ENCODE data around the gene PLCXD3. TPM values are rescaled to one million over a fixed set of nuclear protein-coding genes. Genes with fewer than 3 reads are reported as not detected.

PLCXD3 gene
- total and polyA plus RNA-seq, 9 donors: 0.05 to 0.23 (median 0.09) TPM

DNA sequence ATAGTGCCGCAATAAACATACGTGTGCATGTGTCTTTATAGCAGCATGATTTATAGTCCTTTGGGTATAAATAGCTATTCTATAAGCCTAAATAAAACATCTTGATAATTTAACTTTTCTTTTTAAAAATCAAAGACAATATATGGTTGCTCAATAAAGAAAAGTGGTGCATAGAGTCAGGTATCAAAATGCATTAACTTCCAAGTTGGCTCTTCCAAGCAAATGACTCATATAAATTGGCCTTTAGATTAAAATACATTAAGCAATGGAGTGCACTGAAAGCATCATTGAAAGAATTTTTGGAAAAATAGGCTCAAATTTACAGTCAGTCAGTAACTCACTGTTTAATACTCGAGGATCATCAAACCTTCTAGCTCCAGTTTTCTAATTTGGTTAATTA is 106.6 kb downstream of the PLCXD3 start:
- Histone ChIP-seq H3K36me3 (ENCODE audit: control insufficient read depth, insufficient read depth, low read length) (no peaks in the 10 kb centered on the region), H3K27me3 (ENCODE audit: control insufficient read depth, insufficient read depth, low read length) (no peaks in the 10 kb centered on the region), H3K9me3 (replicated peaks; ENCODE audit: control insufficient read depth, low read depth, low read length) (peaks cover 3% of the 10 kb centered on the region), H3K4me1 (ENCODE audit: control insufficient read depth, insufficient read depth, low read length) (no peaks in the 10 kb centered on the region), H3K27ac (ENCODE audit: low read length) (no peak overlapping the region), H3K4me3 (ENCODE audit: low read length) (no peak overlapping the region)
- DNase-seq: no peak
- 80% methylated on average over 1 of the region's 3 CpGs for WGBS (ENCODE audit: insufficient coverage)

DNA sequence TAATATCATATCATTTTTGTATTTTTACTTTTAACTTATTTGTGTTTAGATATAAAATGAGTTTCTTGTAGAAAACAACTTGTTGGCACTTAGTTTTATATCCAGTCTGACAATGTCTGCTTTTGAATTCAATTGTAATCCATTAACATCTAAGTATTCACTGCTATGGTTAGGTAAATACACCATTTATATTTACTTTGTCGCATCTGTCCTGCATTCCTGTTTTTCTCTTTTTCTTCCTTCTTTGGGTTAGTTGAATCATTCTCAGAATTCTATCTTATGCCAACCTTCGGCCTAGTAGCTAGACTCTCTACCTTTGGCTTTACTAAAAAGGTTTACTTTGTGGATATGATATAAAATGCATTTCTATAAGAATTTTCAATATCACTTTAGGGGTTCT is 107.6 kb downstream of the PLCXD3 start:
- peaks cover 3% of the 10 kb centered on the region for H3K9me3 ChIP-seq (replicated peaks; ENCODE audit: control insufficient read depth, low read depth, low read length)
- no peak overlapping the region for H3K27ac ChIP-seq (ENCODE audit: low read length)
- no peak for DNase-seq
- no peaks in the 10 kb centered on the region for H3K27me3 ChIP-seq (ENCODE audit: control insufficient read depth, insufficient read depth, low read length)
- no peak overlapping the region for H3K4me3 ChIP-seq (ENCODE audit: low read length)
- WGBS (ENCODE audit: insufficient coverage): no CpG with 5 or more reads among the region's 2 CpGs
- no peaks in the 10 kb centered on the region for H3K4me1 ChIP-seq (ENCODE audit: control insufficient read depth, insufficient read depth, low read length)
- H3K36me3 ChIP-seq (ENCODE audit: control insufficient read depth, insufficient read depth, low read length): no peaks in the 10 kb centered on the region

DNA sequence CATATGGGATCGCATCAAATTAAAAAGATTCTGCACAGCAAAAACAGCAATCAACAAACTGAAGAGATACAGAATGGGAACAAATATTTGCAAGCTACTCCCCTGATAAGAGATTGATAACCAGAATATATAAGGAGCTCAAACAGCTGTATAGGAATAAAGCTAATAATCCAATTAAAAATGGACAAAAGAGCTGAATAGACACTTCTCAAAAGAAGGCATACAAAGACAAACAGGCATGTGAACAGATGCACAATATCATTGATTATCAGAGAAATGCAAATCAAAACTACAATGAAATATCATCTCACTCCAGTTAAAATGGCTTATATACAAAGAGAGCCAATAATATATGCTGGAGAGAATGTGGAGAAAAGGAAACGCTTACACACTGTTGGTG is 110.6 kb downstream of the PLCXD3 start:
- Histone ChIP-seq H3K4me1 (ENCODE audit: control insufficient read depth, insufficient read depth, low read length) (no peaks in the 10 kb centered on the region), H3K27ac (ENCODE audit: low read length) (no peak overlapping the region), H3K9me3 (replicated peaks; ENCODE audit: control insufficient read depth, low read depth, low read length) (peaks cover 7% of the 10 kb centered on the region), H3K36me3 (ENCODE audit: control insufficient read depth, insufficient read depth, low read length) (no peaks in the 10 kb centered on the region), H3K4me3 (ENCODE audit: low read length) (no peak overlapping the region), H3K27me3 (ENCODE audit: control insufficient read depth, insufficient read depth, low read length) (no peaks in the 10 kb centered on the region)
- no peak for DNase-seq
- WGBS (ENCODE audit: insufficient coverage): no CpG with 5 or more reads among the region's 2 CpGs

DNA sequence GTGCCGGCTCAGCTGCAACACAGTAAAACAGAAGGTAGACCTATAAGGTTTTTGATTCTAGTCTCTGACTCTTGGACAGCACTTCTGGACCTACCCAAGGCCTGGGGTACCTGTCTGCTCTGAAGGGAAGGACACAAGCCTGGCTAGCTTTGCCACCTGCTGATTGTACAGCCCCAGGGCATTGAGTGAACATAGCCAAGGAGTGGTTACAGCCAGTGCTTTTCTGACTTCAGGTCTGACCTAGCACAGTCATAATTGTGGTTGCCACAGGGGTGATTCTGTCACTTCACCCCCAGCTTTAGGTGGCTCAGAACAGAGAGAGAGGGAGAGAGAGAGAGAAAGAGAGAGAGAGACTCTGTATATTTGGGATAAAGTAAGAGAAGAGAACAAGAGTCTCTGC is 118.4 kb downstream of the PLCXD3 start:
- Histone ChIP-seq H3K27me3 (ENCODE audit: control insufficient read depth, insufficient read depth, low read length) (no peaks in the 10 kb centered on the region), H3K27ac (ENCODE audit: low read length) (no peak overlapping the region)
- WGBS (ENCODE audit: insufficient coverage): 80% methylated on average over 1 of the region's 1 CpG

DNA sequence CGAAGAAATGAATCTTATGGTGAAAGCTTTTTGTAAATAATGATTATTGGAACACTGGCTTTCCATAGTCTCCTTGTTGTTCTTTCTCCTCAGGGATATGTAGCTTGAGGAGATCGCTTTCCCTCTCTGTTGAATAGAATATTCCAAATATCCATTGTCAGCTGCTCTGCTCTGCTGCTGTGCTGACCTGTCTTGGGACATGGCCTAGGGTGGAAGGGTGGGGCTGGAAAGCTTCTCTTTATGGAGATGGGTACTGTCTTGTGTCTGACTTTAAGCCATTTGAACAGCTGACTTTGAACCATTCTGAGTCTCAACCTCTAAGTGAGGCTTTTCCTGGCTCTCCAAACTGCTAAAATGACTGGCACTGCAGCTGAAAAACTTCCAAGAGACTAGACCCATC is 135.8 kb downstream of the PLCXD3 start:
- H3K9me3 ChIP-seq (replicated peaks; ENCODE audit: control insufficient read depth, low read depth, low read length): no peaks in the 10 kb centered on the region

More for the DNA sequence above, 118.4 kb downstream of the PLCXD3 start:
- H3K4me3 ChIP-seq (ENCODE audit: low read length): no peak overlapping the region
- no peak for DNase-seq
- H3K4me1 ChIP-seq (ENCODE audit: control insufficient read depth, insufficient read depth, low read length): no peaks in the 10 kb centered on the region
- no peaks in the 10 kb centered on the region for H3K36me3 ChIP-seq (ENCODE audit: control insufficient read depth, insufficient read depth, low read length)
- H3K9me3 ChIP-seq (replicated peaks; ENCODE audit: control insufficient read depth, low read depth, low read length): peaks cover 2% of the 10 kb centered on the region

DNA sequence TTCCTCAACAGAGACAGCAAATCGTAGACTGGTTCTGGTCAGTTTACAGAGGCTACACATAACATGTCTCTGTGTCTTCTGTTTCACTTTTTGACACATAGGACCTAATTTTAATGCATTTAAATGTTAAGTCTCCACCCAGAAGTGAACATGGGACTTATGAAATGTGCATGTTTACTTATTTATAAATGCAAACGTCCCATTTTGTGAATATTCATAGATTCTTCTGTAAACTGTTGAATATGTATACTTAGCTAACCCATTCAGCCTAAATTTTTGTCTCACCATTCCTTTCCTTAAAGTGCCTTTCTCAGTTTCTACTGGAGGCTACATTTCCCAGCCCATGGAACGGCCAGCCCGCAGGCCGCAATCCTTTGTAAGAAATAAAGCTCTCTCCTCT is 137.2 kb downstream of the PLCXD3 start:
- Histone ChIP-seq H3K27me3 (ENCODE audit: control insufficient read depth, insufficient read depth, low read length) (no peaks in the 10 kb centered on the region), H3K36me3 (ENCODE audit: control insufficient read depth, insufficient read depth, low read length) (no peaks in the 10 kb centered on the region), H3K4me3 (ENCODE audit: low read length) (no peak overlapping the region), H3K27ac (ENCODE audit: low read length) (no peak overlapping the region), H3K4me1 (ENCODE audit: control insufficient read depth, insufficient read depth, low read length) (no peaks in the 10 kb centered on the region), H3K9me3 (replicated peaks; ENCODE audit: control insufficient read depth, low read depth, low read length) (no peaks in the 10 kb centered on the region)
- DNase-seq: no peak
- WGBS (ENCODE audit: insufficient coverage): 73% methylated on average over 3 of the region's 5 CpGs

More for the DNA sequence above, 135.8 kb downstream of the PLCXD3 start:
- Histone ChIP-seq H3K27me3 (ENCODE audit: control insufficient read depth, insufficient read depth, low read length) (no peaks in the 10 kb centered on the region), H3K4me3 (ENCODE audit: low read length) (no peak overlapping the region), H3K27ac (ENCODE audit: low read length) (no peak overlapping the region), H3K4me1 (ENCODE audit: control insufficient read depth, insufficient read depth, low read length) (no peaks in the 10 kb centered on the region), H3K36me3 (ENCODE audit: control insufficient read depth, insufficient read depth, low read length) (no peaks in the 10 kb centered on the region)
- DNase-seq: no peak
- no CpG with 5 or more reads among the region's 2 CpGs for WGBS (ENCODE audit: insufficient coverage)

DNA sequence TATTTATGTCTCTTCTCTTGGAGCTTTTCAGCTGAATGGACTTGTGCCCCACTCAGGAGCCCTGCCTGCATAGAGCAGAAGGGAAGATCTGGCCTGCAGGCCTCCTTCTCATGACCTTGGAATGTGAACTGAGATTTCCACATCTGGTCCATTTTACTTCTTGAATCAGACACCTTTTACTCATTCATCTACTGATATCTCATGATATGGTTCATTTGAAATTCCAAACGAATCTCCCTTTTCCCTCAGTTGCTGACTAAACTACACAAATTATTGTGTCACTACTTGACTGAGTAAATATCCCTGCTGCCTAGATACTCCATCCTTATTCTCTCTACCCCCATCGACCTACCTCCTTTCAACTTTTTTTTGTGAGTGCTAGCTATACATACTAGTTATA is 138.7 kb downstream of the PLCXD3 start:
- Histone ChIP-seq H3K27me3 (ENCODE audit: control insufficient read depth, insufficient read depth, low read length) (no peaks in the 10 kb centered on the region), H3K36me3 (ENCODE audit: control insufficient read depth, insufficient read depth, low read length) (no peaks in the 10 kb centered on the region), H3K4me1 (ENCODE audit: control insufficient read depth, insufficient read depth, low read length) (no peaks in the 10 kb centered on the region), H3K27ac (ENCODE audit: low read length) (no peak overlapping the region), H3K9me3 (replicated peaks; ENCODE audit: control insufficient read depth, low read depth, low read length) (no peaks in the 10 kb centered on the region), H3K4me3 (ENCODE audit: low read length) (no peak overlapping the region)
- WGBS (ENCODE audit: insufficient coverage): 86% methylated on average over 1 of the region's 2 CpGs
- DNase-seq: no peak

DNA sequence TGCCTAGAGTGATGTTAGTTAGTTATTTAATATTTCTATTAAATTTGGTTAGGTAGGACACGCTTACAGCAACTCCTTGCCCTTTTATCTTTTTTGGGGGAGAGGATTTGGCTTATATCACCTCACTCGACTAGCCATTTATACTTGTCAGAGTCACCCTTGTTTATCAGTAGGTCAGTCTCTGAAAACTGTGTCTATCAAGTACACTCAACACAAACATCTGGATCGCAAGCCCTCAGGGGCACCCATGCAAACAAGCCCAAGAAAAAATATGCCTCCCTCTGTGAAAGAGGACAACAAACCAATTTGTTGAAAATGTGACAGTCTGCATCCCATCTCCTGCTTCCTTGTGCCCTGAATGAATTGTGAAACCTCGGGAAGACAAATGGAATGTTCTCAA is 139.9 kb downstream of the PLCXD3 start:
- Histone ChIP-seq H3K4me3 (ENCODE audit: low read length) (no peak overlapping the region), H3K27me3 (ENCODE audit: control insufficient read depth, insufficient read depth, low read length) (no peaks in the 10 kb centered on the region), H3K9me3 (replicated peaks; ENCODE audit: control insufficient read depth, low read depth, low read length) (no peaks in the 10 kb centered on the region), H3K4me1 (ENCODE audit: control insufficient read depth, insufficient read depth, low read length) (no peaks in the 10 kb centered on the region), H3K36me3 (ENCODE audit: control insufficient read depth, insufficient read depth, low read length) (no peaks in the 10 kb centered on the region), H3K27ac (ENCODE audit: low read length) (no peak overlapping the region)
- WGBS (ENCODE audit: insufficient coverage): 67% methylated on average over 1 of the region's 4 CpGs
- no peak for DNase-seq

DNA sequence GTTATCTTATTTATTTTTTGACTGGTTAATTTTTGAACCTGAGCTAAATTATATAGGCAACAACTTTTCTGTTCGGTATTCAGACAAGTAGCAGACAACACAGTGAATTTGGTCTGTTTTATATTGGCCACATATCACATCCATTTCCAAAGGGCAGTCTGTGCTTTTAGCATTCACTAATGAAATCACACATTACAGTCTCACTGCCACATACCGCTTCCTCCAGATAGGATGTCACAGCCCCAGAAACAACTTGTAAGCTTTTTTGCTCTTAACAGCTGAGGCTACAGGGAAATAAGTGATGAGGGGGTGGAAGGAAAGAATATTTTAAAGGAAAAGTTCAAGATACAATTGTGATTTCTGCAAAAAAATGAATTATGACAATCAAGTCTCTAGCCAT is 140.6 kb downstream of the PLCXD3 start:
- no CpG with 5 or more reads among the region's 2 CpGs for WGBS (ENCODE audit: insufficient coverage)
- no peak for DNase-seq
- Histone ChIP-seq H3K9me3 (replicated peaks; ENCODE audit: control insufficient read depth, low read depth, low read length) (no peaks in the 10 kb centered on the region), H3K36me3 (ENCODE audit: control insufficient read depth, insufficient read depth, low read length) (no peaks in the 10 kb centered on the region), H3K27me3 (ENCODE audit: control insufficient read depth, insufficient read depth, low read length) (no peaks in the 10 kb centered on the region), H3K27ac (ENCODE audit: low read length) (no peak overlapping the region), H3K4me1 (ENCODE audit: control insufficient read depth, insufficient read depth, low read length) (no peaks in the 10 kb centered on the region), H3K4me3 (ENCODE audit: low read length) (no peak overlapping the region)

DNA sequence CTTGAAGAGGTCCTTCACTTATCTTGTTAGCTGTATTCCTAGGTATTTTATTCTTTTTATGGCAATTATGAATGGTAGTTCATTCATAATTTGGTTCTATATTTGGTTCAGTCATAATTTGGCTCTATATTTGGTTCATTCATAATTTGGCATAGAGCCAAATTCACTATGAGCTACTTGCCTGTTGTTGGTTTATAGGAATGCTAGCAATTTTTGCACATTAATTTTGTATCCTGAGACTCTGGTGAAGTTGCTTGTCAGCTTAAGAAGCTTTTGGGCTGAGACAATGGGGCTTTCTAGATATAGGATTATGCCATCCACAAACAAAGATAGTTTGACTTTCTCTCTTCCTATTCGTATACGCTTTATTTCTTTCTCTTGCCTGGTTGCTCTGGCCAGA is 142.2 kb downstream of the PLCXD3 start:
- no peak for DNase-seq
- peaks cover 3% of the 10 kb centered on the region for H3K4me1 ChIP-seq (ENCODE audit: control insufficient read depth, insufficient read depth, low read length)
- H3K27me3 ChIP-seq (ENCODE audit: control insufficient read depth, insufficient read depth, low read length): no peaks in the 10 kb centered on the region
- no peak overlapping the region for H3K4me3 ChIP-seq (ENCODE audit: low read length)
- WGBS (ENCODE audit: insufficient coverage): no CpG with 5 or more reads among the region's 2 CpGs
- H3K27ac ChIP-seq (ENCODE audit: low read length): no peak overlapping the region
- no peaks in the 10 kb centered on the region for H3K36me3 ChIP-seq (ENCODE audit: control insufficient read depth, insufficient read depth, low read length)
- no peaks in the 10 kb centered on the region for H3K9me3 ChIP-seq (replicated peaks; ENCODE audit: control insufficient read depth, low read depth, low read length)

DNA sequence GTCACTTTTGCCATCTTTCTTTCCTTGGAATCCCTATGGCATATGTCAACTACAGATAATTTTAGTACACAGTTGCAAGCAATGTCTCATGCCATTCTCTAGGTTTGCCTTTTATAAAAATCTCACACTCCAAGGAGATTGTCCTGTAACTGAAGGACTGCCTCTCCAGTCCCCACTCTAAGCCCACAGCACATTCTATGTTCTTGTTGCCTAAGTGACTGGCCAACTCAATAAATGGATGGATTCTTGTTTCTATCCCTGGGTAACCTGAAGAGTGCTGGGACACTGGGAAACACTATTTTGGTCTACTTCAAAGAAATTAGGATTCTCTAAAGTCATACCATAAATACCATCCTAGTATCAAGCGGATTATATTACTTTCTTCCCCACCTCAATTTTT is 145.0 kb downstream of the PLCXD3 start:
- no CpG with 5 or more reads among the region's 1 CpG for WGBS (ENCODE audit: insufficient coverage)
- no peaks in the 10 kb centered on the region for H3K27me3 ChIP-seq (ENCODE audit: control insufficient read depth, insufficient read depth, low read length)
- H3K4me1 ChIP-seq (ENCODE audit: control insufficient read depth, insufficient read depth, low read length): peaks cover 3% of the 10 kb centered on the region
- H3K36me3 ChIP-seq (ENCODE audit: control insufficient read depth, insufficient read depth, low read length): no peaks in the 10 kb centered on the region
- H3K4me3 ChIP-seq (ENCODE audit: low read length): no peak overlapping the region
- H3K9me3 ChIP-seq (replicated peaks; ENCODE audit: control insufficient read depth, low read depth, low read length): no peaks in the 10 kb centered on the region
- no peak for DNase-seq
- no peak overlapping the region for H3K27ac ChIP-seq (ENCODE audit: low read length)

Data from muscle of leg (tissue), 11 donors.